Measurements from ENCODE around the gene PDZD2.

Gene PDZD2

DNA sequence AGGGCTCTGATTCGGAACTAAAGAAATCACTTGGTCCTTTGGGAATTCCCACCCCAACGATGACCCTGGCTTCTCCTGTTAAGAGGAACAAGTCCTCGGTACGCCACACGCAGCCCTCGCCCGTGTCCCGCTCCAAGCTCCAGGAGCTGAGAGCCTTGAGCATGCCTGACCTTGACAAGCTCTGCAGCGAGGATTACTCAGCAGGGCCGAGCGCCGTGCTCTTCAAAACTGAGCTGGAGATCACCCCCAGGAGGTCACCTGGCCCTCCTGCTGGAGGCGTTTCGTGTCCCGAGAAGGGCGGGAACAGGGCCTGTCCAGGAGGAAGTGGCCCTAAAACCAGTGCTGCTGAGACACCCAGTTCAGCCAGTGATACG lies 451.8 kb downstream of the PDZD2 start:
- no peak overlapping the region for H3K27ac ChIP-seq (ENCODE audit: insufficient read depth, low read depth, low read length, poor library complexity, severe bottlenecking)
- no peaks in the 10 kb centered on the region for H3K4me1 ChIP-seq (ENCODE audit: control insufficient read depth, insufficient read depth, low read length)
- WGBS, 2 experiments = 93 to 94% methylated on average over 16 to 17 of the region's 17 CpGs
- H3K27me3 ChIP-seq (ENCODE audit: control insufficient read depth, insufficient read depth, low read length, poor library complexity, severe bottlenecking) = no peaks in the 10 kb centered on the region
- no peaks in the 10 kb centered on the region for H3K9me3 ChIP-seq (ENCODE audit: control insufficient read depth, low read length)
- H3K4me3 ChIP-seq (ENCODE audit: insufficient read depth, low read depth, low read length) = no peak overlapping the region
- H3K36me3 ChIP-seq (ENCODE audit: control insufficient read depth, insufficient read depth, low read length) = no peaks in the 10 kb centered on the region

GRCh38 chr5:32092938-32093812 lies 454.2 kb downstream of the PDZD2 start:
- no peaks in the 10 kb centered on the region for H3K4me1 ChIP-seq (ENCODE audit: control insufficient read depth, insufficient read depth, low read length)
- no peaks in the 10 kb centered on the region for H3K36me3 ChIP-seq (ENCODE audit: control insufficient read depth, insufficient read depth, low read length)
- no peaks in the 10 kb centered on the region for H3K9me3 ChIP-seq (ENCODE audit: control insufficient read depth, low read length)
- WGBS, 2 experiments = 67 to 68% methylated on average over 19 to 20 of the region's 20 CpGs
- no peak overlapping the region for H3K27ac ChIP-seq (ENCODE audit: insufficient read depth, low read depth, low read length, poor library complexity, severe bottlenecking)
- H3K27me3 ChIP-seq (ENCODE audit: control insufficient read depth, insufficient read depth, low read length, poor library complexity, severe bottlenecking) = no peaks in the 10 kb centered on the region
- H3K4me3 ChIP-seq (ENCODE audit: insufficient read depth, low read depth, low read length) = no peak overlapping the region

- Histone ChIP-seq H3K27me3 (ENCODE audit: control insufficient read depth, insufficient read depth, low read length, poor library complexity, severe bottlenecking) (no peaks in the 10 kb centered on the region), H3K4me1 (ENCODE audit: control insufficient read depth, insufficient read depth, low read length) (no peaks in the 10 kb centered on the region), H3K36me3 (ENCODE audit: control insufficient read depth, insufficient read depth, low read length) (no peaks in the 10 kb centered on the region), H3K4me3 (ENCODE audit: insufficient read depth, low read depth, low read length) (no peak overlapping the region), H3K9me3 (ENCODE audit: control insufficient read depth, low read length) (no peaks in the 10 kb centered on the region), H3K27ac (ENCODE audit: insufficient read depth, low read depth, low read length, poor library complexity, severe bottlenecking) (no peak overlapping the region)
- 95% methylated on average over 5 of the region's 5 CpGs for WGBS, 2 experiments
These were observed 455.8 kb downstream of the PDZD2 start for GRCh38 chr5:32094691-32095090.

DNA sequence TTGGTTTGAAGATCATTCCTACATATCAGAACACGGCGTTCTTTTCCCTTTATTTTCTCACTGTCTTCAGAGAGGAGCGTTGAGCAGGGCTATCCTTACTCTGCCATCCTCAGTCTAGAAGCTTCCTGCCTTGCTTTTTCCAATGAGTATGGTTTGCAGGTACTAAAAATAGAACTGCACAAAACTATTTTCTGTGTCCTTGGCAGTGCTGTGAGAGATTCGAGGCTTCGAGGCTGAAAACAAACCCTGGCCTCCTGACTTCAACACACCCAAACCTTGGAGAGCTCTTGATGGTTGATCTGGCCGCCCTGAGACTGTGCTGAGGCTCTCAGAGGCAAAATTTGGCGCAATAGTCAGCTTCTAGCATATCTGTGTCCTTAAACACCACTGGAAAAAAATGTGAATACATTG lies 456.3 kb downstream of the PDZD2 start:
- Histone ChIP-seq H3K4me3 (ENCODE audit: insufficient read depth, low read depth, low read length) (no peak overlapping the region), H3K36me3 (ENCODE audit: control insufficient read depth, insufficient read depth, low read length) (no peaks in the 10 kb centered on the region), H3K9me3 (ENCODE audit: control insufficient read depth, low read length) (no peaks in the 10 kb centered on the region), H3K27me3 (ENCODE audit: control insufficient read depth, insufficient read depth, low read length, poor library complexity, severe bottlenecking) (no peaks in the 10 kb centered on the region), H3K4me1 (ENCODE audit: control insufficient read depth, insufficient read depth, low read length) (no peaks in the 10 kb centered on the region), H3K27ac (ENCODE audit: insufficient read depth, low read depth, low read length, poor library complexity, severe bottlenecking) (no peak overlapping the region)
- WGBS, 2 experiments = 97 to 98% methylated on average over 7 of the region's 7 CpGs

DNA sequence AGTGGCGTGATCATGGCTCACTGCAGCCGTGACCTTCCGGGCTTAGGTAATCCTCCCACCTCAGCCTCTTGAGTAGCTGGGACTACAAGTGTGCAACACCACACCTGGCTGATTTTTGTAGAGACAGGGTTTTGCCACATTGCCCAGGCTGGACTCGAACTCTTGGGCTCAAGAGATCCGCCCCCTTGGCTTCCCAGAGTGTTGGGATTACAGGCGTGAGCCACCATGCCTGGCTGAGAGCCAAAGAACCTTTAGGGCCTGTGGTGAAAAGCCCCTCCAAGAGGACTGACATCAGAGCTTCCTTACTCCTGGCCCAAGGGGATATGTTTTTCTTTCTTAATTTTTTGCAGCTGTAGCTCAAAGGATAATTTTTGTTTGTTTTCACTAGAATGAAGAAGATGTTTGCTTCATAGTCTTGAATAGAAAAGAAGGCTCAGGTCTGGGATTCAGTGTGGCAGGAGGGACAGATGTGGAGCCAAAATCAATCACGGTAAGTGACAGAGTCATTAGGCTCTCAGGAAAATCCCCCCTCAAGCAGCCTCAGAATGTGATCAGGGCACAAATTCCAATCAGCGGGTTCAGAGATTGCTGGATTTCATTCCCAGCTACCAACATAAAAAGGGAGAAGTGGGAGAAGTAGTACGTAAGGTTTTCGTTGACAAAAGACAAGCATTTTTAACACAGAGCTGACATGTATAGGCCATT lies 458.1 kb downstream of the PDZD2 start:
- H3K4me1 ChIP-seq (ENCODE audit: control insufficient read depth, insufficient read depth, low read length) = no peaks in the 10 kb centered on the region
- H3K9me3 ChIP-seq (ENCODE audit: control insufficient read depth, low read length) = no peaks in the 10 kb centered on the region
- 92 to 93% methylated on average over 10 of the region's 10 CpGs for WGBS, 2 experiments
- H3K27ac ChIP-seq (ENCODE audit: insufficient read depth, low read depth, low read length, poor library complexity, severe bottlenecking) = no peak overlapping the region
- H3K36me3 ChIP-seq (ENCODE audit: control insufficient read depth, insufficient read depth, low read length) = no peaks in the 10 kb centered on the region
- H3K4me3 ChIP-seq (ENCODE audit: insufficient read depth, low read depth, low read length) = no peak overlapping the region
- H3K27me3 ChIP-seq (ENCODE audit: control insufficient read depth, insufficient read depth, low read length, poor library complexity, severe bottlenecking) = no peaks in the 10 kb centered on the region

- no peaks in the 10 kb centered on the region for H3K36me3 ChIP-seq (ENCODE audit: control insufficient read depth, insufficient read depth, low read length)
- no peaks in the 10 kb centered on the region for H3K27me3 ChIP-seq (ENCODE audit: control insufficient read depth, insufficient read depth, low read length, poor library complexity, severe bottlenecking)
- no peaks in the 10 kb centered on the region for H3K4me1 ChIP-seq (ENCODE audit: control insufficient read depth, insufficient read depth, low read length)
- no peak overlapping the region for H3K27ac ChIP-seq (ENCODE audit: insufficient read depth, low read depth, low read length, poor library complexity, severe bottlenecking)
- WGBS, 2 experiments = 86 to 91% methylated on average over 9 of the region's 9 CpGs
- H3K9me3 ChIP-seq (ENCODE audit: control insufficient read depth, low read length) = no peaks in the 10 kb centered on the region
- no peak overlapping the region for H3K4me3 ChIP-seq (ENCODE audit: insufficient read depth, low read depth, low read length)
These were observed 459.4 kb downstream of the PDZD2 start for GRCh38 chr5:32098291-32098690.

GRCh38 chr5:32098890-32099310 lies 460.0 kb downstream of the PDZD2 start:
- no peaks in the 10 kb centered on the region for H3K4me1 ChIP-seq (ENCODE audit: control insufficient read depth, insufficient read depth, low read length)
- H3K9me3 ChIP-seq (ENCODE audit: control insufficient read depth, low read length) = no peaks in the 10 kb centered on the region
- WGBS, 2 experiments = 94 to 96% methylated on average over 11 of the region's 11 CpGs
- no peak overlapping the region for H3K27ac ChIP-seq (ENCODE audit: insufficient read depth, low read depth, low read length, poor library complexity, severe bottlenecking)
- H3K27me3 ChIP-seq (ENCODE audit: control insufficient read depth, insufficient read depth, low read length, poor library complexity, severe bottlenecking) = no peaks in the 10 kb centered on the region
- H3K36me3 ChIP-seq (ENCODE audit: control insufficient read depth, insufficient read depth, low read length) = peaks cover 4% of the 10 kb centered on the region
- no peak overlapping the region for H3K4me3 ChIP-seq (ENCODE audit: insufficient read depth, low read depth, low read length)

GRCh38 chr5:32099486-32100035 lies 460.6 kb downstream of the PDZD2 start:
- no peaks in the 10 kb centered on the region for H3K27me3 ChIP-seq (ENCODE audit: control insufficient read depth, insufficient read depth, low read length, poor library complexity, severe bottlenecking)
- H3K4me3 ChIP-seq (ENCODE audit: insufficient read depth, low read depth, low read length) = no peak overlapping the region
- H3K36me3 ChIP-seq (ENCODE audit: control insufficient read depth, insufficient read depth, low read length) = peaks cover 5% of the 10 kb centered on the region
- WGBS, 2 experiments = 89 to 90% methylated on average over 9 of the region's 9 CpGs
- no peaks in the 10 kb centered on the region for H3K4me1 ChIP-seq (ENCODE audit: control insufficient read depth, insufficient read depth, low read length)
- H3K27ac ChIP-seq (ENCODE audit: insufficient read depth, low read depth, low read length, poor library complexity, severe bottlenecking) = no peak overlapping the region
- H3K9me3 ChIP-seq (ENCODE audit: control insufficient read depth, low read length) = no peaks in the 10 kb centered on the region

DNA sequence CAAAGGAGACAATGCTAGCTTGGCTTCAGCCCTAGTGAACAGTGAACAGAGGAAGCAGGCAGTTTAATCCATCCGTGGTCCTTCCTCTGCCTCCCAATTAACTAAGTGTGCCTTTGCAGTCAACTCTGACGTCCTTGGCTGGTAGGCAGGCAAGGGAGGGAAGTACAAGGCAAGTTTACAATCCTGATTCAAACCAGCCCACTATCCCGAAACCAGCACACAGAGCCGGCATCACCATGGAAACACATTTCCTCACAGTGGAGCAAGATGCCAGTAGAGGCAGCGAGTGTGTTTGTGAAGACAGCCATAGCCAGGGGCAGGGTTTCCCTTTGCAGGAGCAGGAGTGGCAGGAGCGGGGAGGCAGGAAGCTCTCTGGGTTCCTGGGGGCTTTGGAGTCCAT lies 461.3 kb downstream of the PDZD2 start:
- peaks cover 5% of the 10 kb centered on the region for H3K36me3 ChIP-seq (ENCODE audit: control insufficient read depth, insufficient read depth, low read length)
- no peak overlapping the region for H3K27ac ChIP-seq (ENCODE audit: insufficient read depth, low read depth, low read length, poor library complexity, severe bottlenecking)
- no peak overlapping the region for H3K4me3 ChIP-seq (ENCODE audit: insufficient read depth, low read depth, low read length)
- H3K4me1 ChIP-seq (ENCODE audit: control insufficient read depth, insufficient read depth, low read length) = no peaks in the 10 kb centered on the region
- no peaks in the 10 kb centered on the region for H3K27me3 ChIP-seq (ENCODE audit: control insufficient read depth, insufficient read depth, low read length, poor library complexity, severe bottlenecking)
- H3K9me3 ChIP-seq (ENCODE audit: control insufficient read depth, low read length) = no peaks in the 10 kb centered on the region
- 89% methylated on average over 6 of the region's 6 CpGs for WGBS, 2 experiments

GRCh38 chr5:32100691-32101302 lies 461.9 kb downstream of the PDZD2 start:
- Histone ChIP-seq H3K27ac (ENCODE audit: insufficient read depth, low read depth, low read length, poor library complexity, severe bottlenecking) (no peak overlapping the region), H3K36me3 (ENCODE audit: control insufficient read depth, insufficient read depth, low read length) (peaks cover 5% of the 10 kb centered on the region), H3K9me3 (ENCODE audit: control insufficient read depth, low read length) (no peaks in the 10 kb centered on the region), H3K27me3 (ENCODE audit: control insufficient read depth, insufficient read depth, low read length, poor library complexity, severe bottlenecking) (no peaks in the 10 kb centered on the region), H3K4me1 (ENCODE audit: control insufficient read depth, insufficient read depth, low read length) (no peaks in the 10 kb centered on the region), H3K4me3 (ENCODE audit: insufficient read depth, low read depth, low read length) (no peak overlapping the region)
- WGBS, 2 experiments = 95 to 96% methylated on average over 8 of the region's 8 CpGs
